Activated naive CD4-positive, alpha-beta T cell treated with anti-CD3 and anti-CD28 coated beads, Interleukin-2, amount 50 U/mL, for 16 hours (primary cell): ENCODE measurements around the gene MED15.
"Not testable (repeated sequence)": the region's sequence is repeated elsewhere in the genome, so short reads cannot be mapped to it uniquely, and the experiment has no call there.

ENCODE experiments used
- DNase-seq: peaks from one replicate; pipeline ENCODE4 v3.0.0-alpha.2; 2020

Gene MED15

GRCh38 chr22:20585639-20586402 lies 78.4 kb downstream of the MED15 start:
- no peak for DNase-seq

- DNase-seq: no peak
Observed at GRCh38 chr22:20586403-20586745, 79.0 kb downstream of the MED15 start.

- DNase-seq: no peak
Observed at GRCh38 chr22:20587206-20587958, 80.0 kb downstream of the MED15 start.

- DNase-seq: no peak
Observed at GRCh38 chr22:20588092-20588842, 80.9 kb downstream of the MED15 start.

- DNase-seq: no peak
Observed at GRCh38 chr22:20588843-20589581, 81.6 kb downstream of the MED15 start.

- DNase-seq: no peak
Observed at GRCh38 chr22:20589614-20590476, 82.4 kb downstream of the MED15 start.

- DNase-seq: no peak
Observed at GRCh38 chr22:20590477-20591294, 83.3 kb downstream of the MED15 start.

- no peak for DNase-seq
Observed at GRCh38 chr22:20591295-20591645, 83.9 kb downstream of the MED15 start.

- DNase-seq: no peak
Observed at GRCh38 chr22:20591660-20592310, 84.4 kb downstream of the MED15 start.

GRCh38 chr22:20594038-20594437 lies 86.6 kb downstream of the MED15 start:
- DNase-seq: not testable (repeated sequence)

GRCh38 chr22:20594486-20594885 lies 87.1 kb downstream of the MED15 start:
- DNase-seq: not testable (repeated sequence)

- DNase-seq: no peak
Observed at GRCh38 chr22:20595461-20595860, 88.1 kb downstream of the MED15 start.

GRCh38 chr22:20599117-20599516 lies 91.7 kb downstream of the MED15 start:
- DNase-seq: no peak

GRCh38 chr22:20600137-20600673 lies 92.8 kb downstream of the MED15 start:
- no peak for DNase-seq

GRCh38 chr22:20601308-20601707 lies 93.9 kb downstream of the MED15 start:
- no peak for DNase-seq

GRCh38 chr22:20602609-20603164 lies 95.3 kb downstream of the MED15 start:
- DNase-seq: no peak

GRCh38 chr22:20604092-20604747 lies 96.8 kb downstream of the MED15 start:
- no peak for DNase-seq

- no peak for DNase-seq
Observed at GRCh38 chr22:20604776-20605221, 97.4 kb downstream of the MED15 start.

- no peak for DNase-seq
Observed at GRCh38 chr22:20605328-20605727, 97.9 kb downstream of the MED15 start.
